ENCODE data around the gene PRKAG2.

DNA sequence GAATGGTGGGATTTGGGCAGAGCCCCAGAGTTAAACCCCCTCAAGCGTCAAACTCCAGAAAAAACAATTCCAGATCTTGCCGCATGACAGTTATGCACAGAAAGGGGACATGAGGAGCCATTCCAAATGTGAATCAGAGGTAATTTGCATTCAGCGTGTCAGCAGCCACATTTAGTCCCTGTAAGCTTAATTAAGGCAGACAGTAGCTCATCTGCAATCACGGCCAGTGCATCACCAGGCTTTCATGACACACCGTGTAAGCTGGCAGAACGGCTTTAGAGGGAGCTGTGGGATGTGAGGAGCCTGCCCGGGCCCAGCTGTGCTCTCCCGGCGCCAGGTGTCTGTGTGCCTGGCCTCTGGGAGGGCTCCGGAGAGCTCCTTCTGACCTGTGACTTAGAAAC is 18.7 kb upstream of the PRKAG2 start:
- TF ChIP-seq, protein P1, sequence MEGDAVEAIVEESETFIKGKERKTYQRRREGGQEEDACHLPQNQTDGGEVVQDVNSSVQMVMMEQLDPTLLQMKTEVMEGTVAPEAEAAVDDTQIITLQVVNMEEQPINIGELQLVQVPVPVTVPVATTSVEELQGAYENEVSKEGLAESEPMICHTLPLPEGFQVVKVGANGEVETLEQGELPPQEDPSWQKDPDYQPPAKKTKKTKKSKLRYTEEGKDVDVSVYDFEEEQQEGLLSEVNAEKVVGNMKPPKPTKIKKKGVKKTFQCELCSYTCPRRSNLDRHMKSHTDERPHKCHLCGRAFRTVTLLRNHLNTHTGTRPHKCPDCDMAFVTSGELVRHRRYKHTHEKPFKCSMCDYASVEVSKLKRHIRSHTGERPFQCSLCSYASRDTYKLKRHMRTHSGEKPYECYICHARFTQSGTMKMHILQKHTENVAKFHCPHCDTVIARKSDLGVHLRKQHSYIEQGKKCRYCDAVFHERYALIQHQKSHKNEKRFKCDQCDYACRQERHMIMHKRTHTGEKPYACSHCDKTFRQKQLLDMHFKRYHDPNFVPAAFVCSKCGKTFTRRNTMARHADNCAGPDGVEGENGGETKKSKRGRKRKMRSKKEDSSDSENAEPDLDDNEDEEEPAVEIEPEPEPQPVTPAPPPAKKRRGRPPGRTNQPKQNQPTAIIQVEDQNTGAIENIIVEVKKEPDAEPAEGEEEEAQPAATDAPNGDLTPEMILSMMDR (IDR thresholded peaks at IDR 0.05) = no peak
- TF ChIP-seq POLR2A (IDR thresholded peaks at IDR 0.05) = no peak
